NCI-H2227 (cell line): ENCODE measurements around the gene INO80E.
A peak's percentile ranks its signal among the peaks of the same experiment; 100 is the strongest.
"Not testable (repeated sequence)": the region's sequence is repeated elsewhere in the genome, so short reads cannot be mapped to it uniquely, and the experiment has no call there.

Experiments used
- DNase-seq: peaks from one replicate; lab custom pipeline; 2025; ENCODE audit not compliant: unreplicated experiment; lab: John Stamatoyannopoulos, UW

The INO80E gene

GRCh38 chr16:30009085-30009862 is 13.2 kb downstream of the INO80E start:
- no peak for DNase-seq

- DNase-seq: no peak
Observed at GRCh38 chr16:30009990-30010843, 14.2 kb downstream of the INO80E start.

GRCh38 chr16:30010844-30011713 is 15.0 kb downstream of the INO80E start, which contains the start of gene DOC2A:
DOC2A (minus strand) TSS chr16:30011027; CDS start chr16:30010222, 805 bp downstream.
- DNase-seq: peak; percentile 86

- DNase-seq: no peak
Observed at GRCh38 chr16:30011714-30012504, 15.9 kb downstream of the INO80E start.

GRCh38 chr16:30012598-30012997 is 16.6 kb downstream of the INO80E start:
- DNase-seq: not testable (repeated sequence)

- DNase-seq: not testable (repeated sequence)
Observed at GRCh38 chr16:30015450-30015849, 19.4 kb downstream of the INO80E start.

- no peak for DNase-seq
Observed at GRCh38 chr16:30016555-30017276, 20.7 kb downstream of the INO80E start.

GRCh38 chr16:30017277-30017656 is 21.2 kb downstream of the INO80E start:
- DNase-seq: no peak

- DNase-seq: not testable (repeated sequence)
Observed at GRCh38 chr16:30017937-30018336, 21.9 kb downstream of the INO80E start.

GRCh38 chr16:30018731-30019158 is 22.7 kb downstream of the INO80E start:
- no peak for DNase-seq

- DNase-seq: no peak
Observed at GRCh38 chr16:30022887-30023286, 26.8 kb downstream of the INO80E start, which contains the start of gene C16orf92. C16orf92 (plus strand) TSS chr16:30023198; CDS start chr16:30023341, 143 bp downstream.

GRCh38 chr16:30023586-30023985 is 27.5 kb downstream of the INO80E start:
- no peak for DNase-seq

- DNase-seq: no peak
Observed at GRCh38 chr16:30024451-30024850, 28.4 kb downstream of the INO80E start.

- DNase-seq: no peak
Observed at GRCh38 chr16:30025156-30025555, 29.1 kb downstream of the INO80E start.

GRCh38 chr16:30025574-30025973 is 29.5 kb downstream of the INO80E start:
- DNase-seq: no peak

GRCh38 chr16:30026449-30026848 is 30.4 kb downstream of the INO80E start:
- DNase-seq: no peak

GRCh38 chr16:30027588-30028437 is 31.8 kb downstream of the INO80E start:
- DNase-seq: peak; percentile 56

- DNase-seq: peak; percentile 56
Observed at GRCh38 chr16:30028438-30029076, 32.5 kb downstream of the INO80E start.
